GM21360 (cell line): ENCODE results near the gene PTH1R.

Experiments used
- ATAC-seq: cut with Tn5 transposase; IDR thresholded peaks from one replicate; pipeline ENCODE4 v1.9.1; 2021; ENCODE audit warnings: mild to moderate bottlenecking, moderate library complexity; ENCODE audit not compliant: unreplicated experiment

The PTH1R gene

GRCh38 chr3:46881596-46882376, 4.3 kb downstream of the PTH1R start:
- no peak for ATAC-seq

GRCh38 chr3:46882377-46883053, 5.0 kb downstream of the PTH1R start:
- no peak for ATAC-seq

- no peak for ATAC-seq
Measured at GRCh38 chr3:46883054-46883829, 5.7 kb downstream of the PTH1R start.

- no peak for ATAC-seq
Measured at GRCh38 chr3:46883830-46884185, 6.3 kb downstream of the PTH1R start.

- no peak for ATAC-seq
Measured at GRCh38 chr3:46884427-46884826, 6.9 kb downstream of the PTH1R start.

- no peak for ATAC-seq
Measured at GRCh38 chr3:46884929-46885328, 7.4 kb downstream of the PTH1R start.

GRCh38 chr3:46885612-46886011, 8.1 kb downstream of the PTH1R start:
- ATAC-seq = no peak

GRCh38 chr3:46887980-46888494, 10.5 kb downstream of the PTH1R start:
- no peak for ATAC-seq

- ATAC-seq = no peak
Measured at GRCh38 chr3:46888705-46889104, 11.2 kb downstream of the PTH1R start.

- ATAC-seq = no peak
Measured at GRCh38 chr3:46889381-46890110, 12.0 kb downstream of the PTH1R start.

GRCh38 chr3:46890132-46890531, 12.6 kb downstream of the PTH1R start:
- no peak for ATAC-seq

- no peak for ATAC-seq
Measured at GRCh38 chr3:46891132-46891531, 13.6 kb downstream of the PTH1R start.

- no peak for ATAC-seq
Measured at GRCh38 chr3:46892285-46893145, 15.0 kb downstream of the PTH1R start.

- no peak for ATAC-seq
Measured at GRCh38 chr3:46893146-46893748, 15.7 kb downstream of the PTH1R start.

GRCh38 chr3:46893763-46894162, 16.2 kb downstream of the PTH1R start:
- no peak for ATAC-seq

GRCh38 chr3:46894256-46894655, 16.7 kb downstream of the PTH1R start:
- ATAC-seq = no peak

GRCh38 chr3:46895204-46895660, 17.7 kb downstream of the PTH1R start:
- no peak for ATAC-seq

GRCh38 chr3:46895761-46896160, 18.2 kb downstream of the PTH1R start:
- no peak for ATAC-seq

GRCh38 chr3:46896386-46896785, 18.9 kb downstream of the PTH1R start:
- ATAC-seq = no peak
